Hematopoietic multipotent progenitor cell treated with erythropoietin and hydrocortisone succinate and interleukin-3 and kit ligand, for 17 days (in vitro differentiated cells): ENCODE measurements around the gene PIPOX.

Source experiments
- DNase-seq: peaks from one replicate; pipeline ENCODE4 v3.0.0-alpha.2; 2015; ENCODE audit warnings: low spot score

Gene PIPOX

DNA sequence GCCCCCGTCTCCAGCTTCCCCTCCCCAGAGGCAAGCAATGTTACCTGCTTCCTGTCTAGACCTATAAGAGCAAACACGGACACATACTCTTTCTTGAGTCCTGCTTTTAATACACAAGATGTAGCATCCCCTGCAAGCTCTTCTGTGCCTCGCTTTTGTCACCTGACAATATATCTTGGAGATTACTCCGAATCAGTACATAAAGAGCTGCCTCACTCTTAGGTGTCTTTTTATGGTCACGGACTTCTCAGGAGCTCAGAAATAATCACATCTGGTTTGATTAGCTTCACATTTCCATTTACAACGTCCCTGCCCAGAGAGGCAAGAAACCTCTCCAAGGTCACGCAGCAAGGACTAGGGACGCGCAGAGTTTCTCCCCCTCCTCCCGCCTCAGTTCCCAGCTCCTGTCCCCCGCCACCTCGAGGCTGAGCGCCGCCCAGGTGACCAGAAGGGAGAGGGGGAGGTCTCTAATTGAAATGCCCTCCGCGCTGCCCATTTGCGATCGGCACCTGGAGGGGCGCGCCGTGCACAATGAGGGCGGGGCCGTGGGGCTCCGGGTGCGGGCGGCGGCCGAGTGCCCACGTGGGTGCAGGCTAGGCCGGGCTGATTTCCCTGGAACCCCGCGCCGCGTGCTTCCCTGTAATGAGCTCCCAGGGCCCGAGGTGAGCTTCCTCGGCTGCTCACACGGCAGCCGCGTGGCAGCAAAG is 23.3 kb upstream of the PIPOX start:
- DNase-seq = no peak

DNA sequence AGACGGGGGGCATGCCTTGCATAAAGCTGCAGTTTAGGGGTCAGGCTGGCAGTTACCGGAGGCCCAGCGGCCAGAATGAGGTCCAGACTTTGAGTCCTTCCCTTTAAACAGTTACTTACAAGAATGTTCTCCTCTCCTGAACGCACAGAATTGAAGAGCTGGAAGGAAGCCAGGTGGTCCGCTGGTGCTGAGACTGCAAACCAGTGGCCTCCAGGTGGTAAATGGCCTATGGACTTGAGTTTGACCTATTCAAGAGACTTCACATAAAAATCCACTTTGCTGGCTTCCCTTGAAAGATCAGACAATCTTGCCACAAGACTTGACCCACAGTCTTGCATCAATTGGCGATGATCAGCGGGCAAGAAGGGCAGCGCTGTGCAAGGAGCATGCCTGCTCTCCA is 22.4 kb upstream of the PIPOX start:
- no peak for DNase-seq

DNA sequence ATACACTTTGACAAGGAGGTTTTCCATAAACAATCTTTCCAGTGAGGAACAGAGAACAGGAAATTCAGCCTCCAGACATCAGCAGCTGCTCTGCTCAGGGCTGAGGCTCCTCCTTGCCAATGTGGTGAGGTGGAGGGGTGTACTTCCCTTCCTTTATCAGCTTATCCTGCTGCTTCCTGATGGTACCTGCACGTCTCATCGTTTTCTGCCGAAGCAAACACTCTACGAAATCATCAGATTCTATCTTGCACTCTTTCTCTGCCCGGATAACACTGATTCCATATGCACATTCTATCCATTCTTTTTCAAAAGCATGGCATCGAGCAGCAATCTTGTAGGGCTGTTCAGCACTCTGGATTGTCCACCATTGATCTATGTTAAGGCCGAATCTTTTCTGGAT is 21.7 kb upstream of the PIPOX start:
- DNase-seq = no peak

DNA sequence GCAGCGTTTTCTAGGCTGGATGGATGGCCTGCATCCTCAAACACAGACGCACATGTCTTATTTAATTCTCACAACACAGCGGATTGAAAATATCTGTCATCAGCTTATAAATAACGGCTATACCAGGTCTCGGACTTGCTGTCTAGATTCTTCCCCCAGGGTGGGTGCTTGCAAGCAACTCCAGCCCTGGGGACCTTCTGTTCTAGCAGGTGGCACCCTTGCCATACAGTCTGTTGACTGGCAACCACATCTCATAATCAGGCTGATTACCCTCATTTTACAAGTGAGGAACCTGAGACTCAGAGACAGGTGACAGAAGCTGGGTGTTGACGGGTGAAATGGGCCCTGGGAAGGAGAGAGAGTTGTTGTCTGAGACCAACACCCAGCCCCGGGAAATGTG is 20.9 kb upstream of the PIPOX start:
- DNase-seq = no peak

DNA sequence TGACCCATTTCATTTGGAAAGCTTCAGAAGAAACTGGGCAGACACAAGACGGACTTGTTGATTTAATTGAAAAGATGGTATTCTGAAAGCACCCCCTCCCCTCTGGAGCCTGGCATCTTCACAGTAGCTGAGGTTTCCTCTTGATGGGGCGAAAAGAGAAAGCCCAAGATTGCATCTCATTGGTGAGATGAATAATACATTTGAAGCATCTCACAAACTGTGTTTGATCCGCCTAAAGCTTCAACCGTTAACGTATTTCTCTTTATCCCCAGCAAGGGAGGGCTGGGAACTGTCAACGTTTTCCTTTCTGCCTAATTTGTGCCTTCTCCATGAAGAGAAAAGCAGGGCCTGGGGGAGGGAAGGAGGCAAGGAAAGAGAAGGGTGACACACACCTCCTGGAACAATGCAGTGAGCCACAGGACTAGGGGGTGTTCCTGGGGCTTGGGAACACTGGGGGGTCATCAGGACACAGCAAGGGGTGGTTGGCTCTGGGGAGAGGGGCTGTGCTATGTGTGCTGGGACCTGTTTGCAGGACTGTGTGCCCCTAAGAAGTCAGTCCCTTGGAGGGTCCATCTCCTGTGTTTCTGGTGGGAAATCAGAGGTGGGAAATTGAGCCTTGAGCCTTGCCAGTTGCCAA is 18.5 kb upstream of the PIPOX start:
- no peak for DNase-seq

DNA sequence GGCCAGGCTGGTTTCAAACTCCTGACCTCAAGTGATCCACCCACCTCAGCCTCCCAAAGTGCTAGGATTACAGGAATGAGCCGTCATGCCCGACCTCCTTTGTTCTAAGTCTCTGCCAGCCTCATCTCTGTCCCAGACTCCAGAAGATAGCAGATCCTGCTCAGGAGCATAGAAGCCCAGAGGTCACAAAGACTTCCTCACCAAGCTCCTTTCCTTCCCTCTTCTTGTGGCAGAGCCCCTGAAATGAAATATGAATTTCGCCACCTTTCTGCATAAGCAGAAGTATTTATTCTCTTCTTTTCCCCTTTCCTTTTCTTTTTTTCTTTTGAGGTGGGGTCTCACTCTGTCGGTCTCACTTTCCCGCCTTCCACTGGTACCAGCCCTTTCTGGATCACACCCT is 11.5 kb upstream of the PIPOX start:
- no peak for DNase-seq

DNA sequence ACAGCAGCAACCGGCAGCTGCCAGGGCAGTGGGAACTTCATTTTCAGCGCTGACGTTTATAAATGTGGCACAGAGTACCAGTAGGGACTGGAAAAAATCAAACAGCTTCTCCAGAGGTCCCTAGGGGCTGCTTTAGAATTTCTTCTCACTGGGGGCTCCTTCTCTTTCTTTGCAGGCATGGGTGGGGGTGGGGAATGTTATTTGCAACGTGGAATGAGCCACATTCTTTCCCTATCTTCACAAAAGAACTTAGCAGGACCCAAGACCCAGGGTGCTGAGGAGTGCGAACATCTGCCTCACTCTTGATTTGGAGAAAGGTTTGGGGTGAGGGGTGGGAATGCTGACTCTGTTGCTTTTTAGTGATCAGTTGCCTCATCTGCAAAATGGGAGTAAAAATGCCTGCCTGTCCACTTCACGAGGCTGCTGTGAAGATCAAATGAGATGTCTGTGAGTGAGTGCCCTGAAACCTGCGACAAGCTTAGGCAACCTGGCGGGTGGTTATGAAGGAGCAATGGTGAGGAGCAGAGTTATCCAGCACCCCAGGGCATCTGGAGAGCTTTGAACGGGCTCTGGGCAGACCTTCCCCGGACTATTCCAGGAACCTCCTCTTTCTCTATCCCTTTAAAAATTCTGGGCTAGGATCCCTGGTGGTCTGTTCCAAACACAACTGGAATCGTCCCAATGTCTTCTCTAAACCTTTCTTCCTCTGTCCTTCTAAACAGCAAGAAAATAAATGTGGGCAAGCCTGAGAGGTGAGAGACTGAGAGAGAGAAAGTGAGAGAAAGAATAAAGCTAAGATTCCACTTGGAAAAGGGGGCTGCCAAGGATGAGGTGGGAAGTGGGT is 10.7 kb upstream of the PIPOX start:
- no peak for DNase-seq

DNA sequence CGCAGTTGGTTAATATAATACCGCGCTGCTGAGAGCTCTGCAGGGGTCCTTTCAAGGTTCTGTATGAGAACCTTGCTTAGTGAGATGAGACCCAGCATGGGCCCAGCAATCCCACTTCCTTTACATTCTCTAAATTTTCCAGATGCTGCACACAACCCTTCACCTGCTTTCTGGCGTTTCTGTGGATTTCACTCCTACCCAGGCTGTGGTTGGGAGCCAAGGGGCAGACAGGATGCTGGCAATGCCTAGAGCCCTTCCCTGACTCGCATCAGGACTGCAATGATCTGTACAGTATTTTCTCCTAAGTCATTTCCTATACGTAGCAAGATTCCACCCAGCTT is 10.1 kb upstream of the PIPOX start:
- DNase-seq = no peak

DNA sequence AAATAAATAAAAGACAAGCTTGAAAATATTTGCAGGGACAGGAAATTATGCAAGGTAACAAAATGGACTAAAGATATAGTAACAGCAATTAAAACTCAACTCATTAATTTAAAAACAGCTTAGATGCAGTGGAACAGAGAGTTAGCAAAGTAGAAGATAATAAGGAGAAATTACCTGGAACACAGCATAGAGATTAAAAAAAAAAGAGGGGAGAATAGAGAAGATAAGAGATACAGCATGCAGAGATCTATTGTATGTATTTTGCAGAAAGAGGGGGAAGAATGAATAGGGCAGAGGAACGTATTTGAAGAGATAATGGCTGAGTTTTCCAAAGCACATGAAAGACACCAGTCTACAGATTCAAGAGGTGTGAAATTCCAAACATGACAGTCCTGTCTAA is 8.4 kb upstream of the PIPOX start:
- DNase-seq = no peak

DNA sequence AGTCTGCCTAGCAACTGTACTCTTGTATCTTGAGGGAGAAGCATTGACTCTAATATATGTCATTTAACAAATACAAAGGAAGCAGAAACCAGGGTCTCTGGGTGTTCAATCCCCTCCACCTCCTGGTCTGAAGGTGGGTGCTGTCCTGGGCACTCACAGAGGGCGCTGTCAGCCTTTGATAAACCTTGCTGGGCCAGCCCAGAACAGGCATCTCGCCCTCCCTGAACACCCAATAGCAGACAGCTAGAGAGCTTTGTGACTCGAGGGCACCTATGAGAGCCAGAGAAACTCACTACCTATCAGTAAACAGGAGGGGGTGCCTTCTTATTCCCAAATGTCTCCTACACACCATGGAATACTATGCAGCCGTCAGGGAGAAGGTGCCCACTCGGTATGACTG is 6.4 kb upstream of the PIPOX start:
- no peak for DNase-seq

DNA sequence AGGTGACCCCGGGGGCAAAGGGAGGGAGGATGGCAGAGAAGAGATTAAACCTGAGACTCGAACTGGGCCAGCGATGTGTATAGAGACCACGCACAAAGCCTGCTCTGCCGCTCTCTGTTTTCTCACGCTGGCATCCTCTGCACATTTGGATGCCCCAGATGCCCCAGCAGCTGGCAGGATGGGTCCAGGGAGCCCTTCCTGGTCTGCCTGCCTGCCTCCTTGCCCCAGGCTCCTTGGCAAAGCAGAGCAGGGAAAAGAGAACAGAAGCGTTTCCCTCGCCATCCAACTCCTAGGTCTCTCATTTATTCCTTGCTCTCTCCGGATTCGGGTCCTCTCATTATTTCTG is 5.2 kb upstream of the PIPOX start:
- no peak for DNase-seq

DNA sequence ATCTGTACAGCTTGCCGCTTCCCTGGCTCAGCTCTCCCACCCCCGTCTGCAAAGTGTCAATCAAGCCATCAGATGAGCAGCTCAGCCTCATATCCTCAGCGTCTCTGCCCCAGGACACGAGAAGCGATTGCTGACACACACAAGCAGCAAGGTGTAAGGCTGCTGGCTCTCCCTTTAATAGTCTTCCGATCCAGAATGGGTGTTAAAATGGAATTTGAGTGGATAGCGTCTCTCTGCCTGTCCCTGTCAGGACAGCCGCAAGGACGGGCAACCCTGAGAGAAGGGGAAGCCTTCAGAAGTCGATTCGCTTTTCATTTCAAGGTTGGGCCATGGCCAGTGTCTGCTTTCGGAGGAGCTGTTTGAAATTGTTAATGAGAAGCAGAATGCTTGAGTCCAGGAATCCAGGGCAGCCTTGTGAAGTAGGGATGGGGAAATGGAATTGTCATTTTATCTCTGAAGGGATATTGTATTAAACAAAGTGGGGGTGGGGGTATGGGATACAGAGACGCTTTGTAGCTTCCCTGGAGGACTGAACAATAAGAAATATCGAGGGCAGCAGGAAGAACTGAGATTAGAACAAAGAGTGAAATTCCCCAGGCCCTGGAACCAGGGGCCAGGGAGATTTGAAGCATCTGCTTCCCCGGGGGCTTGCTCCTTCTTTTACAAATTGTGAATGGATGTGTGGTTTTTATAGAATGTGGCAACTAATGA is 4.7 kb upstream of the PIPOX start:
- no peak for DNase-seq

DNA sequence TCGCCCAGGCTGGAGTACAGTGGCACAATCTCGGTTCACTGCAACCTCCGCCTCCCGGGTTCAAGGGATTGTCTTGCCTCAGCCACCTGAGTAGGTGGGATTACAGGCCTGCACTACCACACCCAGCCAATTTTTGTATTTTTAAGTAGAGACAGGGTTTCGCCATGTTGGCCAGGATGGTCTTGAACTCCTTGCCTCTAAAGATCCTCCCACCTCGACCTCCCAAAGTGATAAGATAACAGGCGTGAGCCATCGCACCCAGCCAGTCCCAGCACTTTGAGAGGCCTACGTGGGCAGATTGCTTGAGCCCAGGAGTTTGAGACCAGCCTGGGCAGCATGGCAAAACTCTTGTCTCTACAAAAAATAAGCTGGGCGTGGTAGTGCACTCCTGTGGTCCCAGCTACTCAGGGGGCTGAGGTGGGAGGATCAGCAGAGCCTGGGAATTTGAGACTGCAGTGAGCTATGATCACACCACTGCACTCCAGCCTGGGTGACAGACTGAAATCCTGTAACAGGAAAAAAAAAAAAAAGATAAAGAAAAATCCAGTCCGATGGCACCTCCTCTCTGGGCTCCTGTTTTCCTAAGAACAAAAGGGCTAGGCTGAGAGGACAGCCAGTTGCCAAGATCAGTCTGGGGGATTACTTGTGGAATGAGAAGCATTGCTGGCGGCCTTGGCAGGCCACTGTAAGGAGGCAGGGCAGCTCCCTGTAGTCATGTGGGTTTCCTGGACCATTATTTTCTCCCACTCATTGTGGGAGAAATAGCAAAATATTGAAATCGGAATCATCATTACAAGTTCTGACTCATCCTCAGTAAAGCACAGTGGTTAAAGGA is 3.0 kb upstream of the PIPOX start:
- DNase-seq = no peak

DNA sequence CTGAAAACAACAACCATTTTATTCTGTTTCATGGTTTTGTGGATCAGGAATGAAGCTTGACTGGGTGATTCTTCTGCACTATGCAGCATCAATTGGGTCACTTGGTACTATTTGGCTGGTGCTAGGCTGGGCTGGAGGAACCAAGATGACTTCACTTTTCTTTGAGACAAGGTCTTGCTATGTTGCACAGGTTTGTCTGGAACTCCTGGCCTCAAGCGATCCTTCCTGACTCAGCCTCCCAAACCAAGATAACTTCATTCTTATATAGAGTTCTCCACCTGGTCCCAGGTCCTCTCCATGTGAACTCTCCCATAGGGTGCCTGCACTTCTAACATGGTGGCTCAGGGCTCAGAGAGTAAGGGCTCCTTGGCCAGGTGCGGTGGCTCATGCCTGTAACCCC is 1.9 kb upstream of the PIPOX start:
- DNase-seq = no peak

DNA sequence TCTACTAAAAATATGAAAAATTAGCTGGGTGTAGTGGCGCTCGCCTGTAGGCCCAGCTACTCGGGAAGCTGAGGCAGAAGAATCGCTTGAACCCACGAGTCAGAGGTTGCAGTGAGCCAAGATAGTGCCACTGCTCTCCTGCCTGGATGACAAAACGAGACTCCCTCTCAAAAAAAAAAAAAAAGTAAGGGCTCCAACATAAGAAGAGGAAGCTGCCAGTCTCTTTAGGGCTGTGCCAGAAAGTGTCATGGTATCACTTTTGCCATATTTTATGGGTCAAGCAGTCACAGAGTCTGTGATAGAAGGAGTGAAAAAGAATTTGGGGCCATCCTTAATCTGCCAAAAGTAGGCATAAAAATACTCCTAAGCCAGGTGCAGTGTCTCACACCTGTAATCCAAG is 1.4 kb upstream of the PIPOX start:
- DNase-seq = no peak

DNA sequence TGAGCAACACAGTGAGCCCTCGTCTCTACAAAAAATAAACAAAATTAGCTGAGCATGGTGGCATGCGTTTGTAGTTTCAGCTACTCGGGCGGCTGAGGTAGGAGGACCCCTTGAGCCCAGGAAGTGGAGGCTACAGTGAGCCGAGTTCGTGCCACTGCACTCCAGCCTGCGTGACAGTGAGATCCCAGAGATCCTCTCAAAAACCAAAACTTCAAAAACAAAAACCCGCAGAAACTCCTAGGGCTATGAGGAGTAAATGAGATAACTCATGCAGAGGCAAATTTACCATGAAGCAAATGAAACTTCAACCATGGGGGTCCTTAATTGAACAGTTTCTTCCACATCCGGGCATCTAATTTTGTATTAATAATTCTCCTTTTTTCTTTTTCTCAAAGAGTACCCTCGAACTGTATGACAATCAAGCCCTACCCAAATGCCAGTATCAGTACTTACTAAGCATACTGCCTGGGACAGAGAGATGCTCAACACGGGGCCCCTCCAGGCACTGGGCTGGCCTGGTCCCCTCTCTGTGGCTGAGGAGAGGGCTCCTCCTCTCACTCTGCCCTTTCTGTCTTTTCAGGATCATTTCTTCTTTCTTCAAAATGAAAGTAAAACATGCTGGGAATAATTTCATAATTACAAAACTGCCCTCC is 789 bp upstream of the PIPOX start:
- no peak for DNase-seq

DNA sequence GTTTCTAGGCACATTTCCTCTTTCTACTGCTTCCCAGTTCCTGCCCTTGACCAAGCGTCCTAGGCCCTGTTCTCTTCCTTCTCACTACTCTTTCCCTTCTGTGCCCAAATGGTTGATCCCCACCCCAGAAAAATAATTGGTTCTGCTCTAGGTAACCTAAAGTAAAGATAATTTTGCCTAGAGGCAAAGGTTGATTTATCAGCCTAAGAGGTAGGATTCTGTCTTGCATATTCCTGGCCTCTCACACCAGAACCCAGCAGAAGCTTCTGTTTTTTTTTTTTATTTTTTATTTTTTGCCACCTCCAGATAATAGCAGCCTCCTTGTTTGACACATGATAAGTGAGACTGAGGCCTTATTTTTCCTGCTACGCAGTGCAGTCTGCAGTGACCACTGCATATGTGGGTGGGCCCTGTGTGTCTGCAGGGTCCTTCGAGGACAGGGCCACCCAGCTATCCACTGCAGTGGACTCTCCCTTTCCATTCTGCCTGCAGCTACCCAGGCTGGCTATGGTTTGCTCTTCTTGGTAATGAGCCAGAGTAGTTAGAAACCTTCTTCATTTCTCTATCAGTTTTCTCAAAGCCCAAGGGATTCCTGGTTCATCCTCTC is 701 bp downstream of the PIPOX start:
- no peak for DNase-seq

DNA sequence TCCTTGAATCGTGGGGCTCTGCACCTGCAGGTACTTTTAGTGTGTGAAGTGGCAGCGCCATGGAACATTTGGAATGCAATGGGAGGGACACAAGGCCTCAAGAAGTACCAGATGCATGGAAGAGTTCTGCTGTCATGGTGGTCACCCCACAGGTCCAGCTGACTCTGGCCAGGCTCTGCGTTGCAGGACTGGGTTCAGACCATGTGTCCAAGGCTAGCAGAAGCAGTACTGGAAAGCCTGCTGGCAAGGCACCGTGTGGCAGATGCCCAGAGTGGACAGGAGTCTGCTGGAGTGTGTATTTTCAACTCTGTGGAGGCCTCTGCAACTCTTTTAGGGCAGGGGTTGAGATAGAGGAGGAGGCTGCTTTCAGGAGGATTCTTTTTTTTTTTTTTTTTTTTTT is 2.1 kb downstream of the PIPOX start:
- no peak for DNase-seq

DNA sequence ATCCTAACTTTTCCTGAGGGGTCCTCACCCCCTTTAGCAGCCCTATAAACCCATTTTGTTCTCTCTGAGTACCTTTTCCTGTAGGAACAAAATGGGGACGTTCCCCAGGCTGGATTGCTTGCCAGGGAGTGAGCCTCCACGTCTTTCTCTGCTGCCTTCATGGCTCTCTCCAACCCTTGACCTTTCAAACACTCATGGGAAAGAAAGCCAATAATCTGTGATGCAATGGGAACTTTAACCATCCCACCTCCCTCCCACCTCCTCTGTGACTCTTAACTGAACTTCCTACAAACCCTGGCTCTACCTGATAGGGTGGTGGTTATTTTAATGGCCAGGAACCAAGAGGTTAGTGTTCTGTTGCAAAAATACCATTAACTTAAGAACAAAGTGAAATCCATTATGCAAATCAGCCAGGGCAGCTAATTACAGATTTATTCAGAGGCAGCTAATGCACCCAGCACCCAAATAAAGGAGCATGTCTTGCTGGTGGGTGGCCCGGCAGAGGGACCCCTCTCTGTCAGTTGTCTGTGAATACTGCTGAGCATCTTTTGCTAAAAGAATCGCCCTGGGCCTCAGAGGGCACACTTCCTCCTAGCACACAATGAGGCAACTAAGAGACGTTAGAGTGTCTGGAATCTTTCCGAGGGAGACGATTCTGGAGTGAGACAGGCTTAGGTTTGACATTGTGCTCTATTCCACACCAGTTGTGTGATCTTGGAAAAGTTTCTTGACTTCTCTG is 3.0 kb downstream of the PIPOX start:
- no peak for DNase-seq

DNA sequence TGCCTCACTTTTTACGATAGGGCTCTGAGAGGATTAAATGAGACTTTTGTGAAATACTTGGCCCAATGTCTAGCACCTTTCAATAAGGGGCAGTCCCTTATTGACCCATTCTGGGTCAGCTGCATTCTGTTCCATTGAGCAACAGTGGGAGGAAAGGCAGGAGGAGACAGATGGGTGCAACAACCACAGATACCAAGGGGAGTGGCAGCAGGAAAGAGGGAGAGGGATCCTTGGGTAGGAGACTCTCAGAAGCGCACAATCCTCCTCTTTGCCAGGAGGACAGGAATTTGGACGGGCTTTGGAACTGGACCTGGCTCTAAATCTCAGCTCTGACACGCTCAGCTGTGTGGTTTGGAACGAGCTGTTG is 3.5 kb downstream of the PIPOX start:
- no peak for DNase-seq
